Thoracic aorta (tissue), 2 donors: ENCODE measurements around the gene PTPRR. TPM values are rescaled to one million over a fixed set of nuclear protein-coding genes. Genes with fewer than 3 reads are reported as not detected.

Experiments used
- ATAC-seq: fragments of 150-250 bp; one replicate; pipeline ENCODE4 v1.8.0; 2017; ENCODE audit warnings: low read depth; ENCODE audit not compliant: insufficient number of reproducible peaks, low FRiP score
- DNase-seq: peaks from one replicate; pipeline ENCODE4 v3.0.0-alpha.2; 2020; ENCODE audit warnings: low spot score
- H3K27ac ChIP-seq, 2 donors: fragments of 200-600 bp; sonication (generic); 1 replicate in 1 of 2; 2 replicates in 1 of 2; pipeline ENCODE4 v1.5.1; 2016; ENCODE audit warnings: mild to moderate bottlenecking in 2 of 2, moderate library complexity in 2 of 2
- H3K27me3 ChIP-seq: fragments of 200-600 bp; sonication (generic); replicated peaks from 2 replicates; pipeline ENCODE4 v1.6.0; 2016; ENCODE audit warnings: mild to moderate bottlenecking; ENCODE audit not compliant: insufficient read depth
- H3K36me3 ChIP-seq: fragments of 200-600 bp; sonication (generic); one replicate; pipeline ENCODE4 v1.5.1; 2016
- H3K4me1 ChIP-seq, 2 donors: fragments of 200-600 bp; sonication (generic); 1 replicate in 1 of 2; 2 replicates in 1 of 2; pipeline versions ENCODE4 v1.5.1 to v1.6.0; 2016; ENCODE audit warnings: low read depth in 2 of 2, mild to moderate bottlenecking in 1 of 2; ENCODE audit not compliant: control insufficient read depth in 1 of 2
- H3K4me3 ChIP-seq: fragments of 200-600 bp; sonication (generic); 2 replicates; pipeline ENCODE4 v1.5.1; 2016; ENCODE audit warnings: mild to moderate bottlenecking
- H3K9me3 ChIP-seq: fragments of 200-600 bp; sonication (generic); 2 replicates; pipeline ENCODE4 v1.5.1; 2016
- CTCF ChIP-seq: fragments of 200-600 bp; sonication (generic); IDR thresholded peaks from one replicate; pipeline ENCODE4 v1.5.1; 2019; ENCODE audit warnings: antibody characterized with exemption
- total RNA-seq, 2 donors: library from RNA; depleted of rRNA; stranded (reverse); fragments of >200 nt; gene quantifications; one replicate each; pipeline versions ENCODE4 v1.1.0 to v1.2.3, GENCODE V29; 2016

PTPRR gene
- total RNA-seq, 2 donors from 2014 or later = 0.27 to 0.35 TPM

- Histone ChIP-seq H3K27me3 (no peaks in the 10 kb centered on the region), H3K27ac (no peak overlapping the region)
- ATAC-seq = no peak
Measured at GRCh38 chr12:70730675-70731180, 189.8 kb downstream of the PTPRR start.

GRCh38 chr12:70724444-70724843 lies 196.1 kb downstream of the PTPRR start:
- Histone ChIP-seq H3K9me3 (no peaks in the 10 kb centered on the region), H3K4me3 (no peak overlapping the region), H3K27me3 (no peaks in the 10 kb centered on the region), H3K4me1 (peaks cover 0 to 3% of the 10 kb centered on the region in 2 donors), H3K27ac (no peak overlapping the region), H3K36me3 (no peaks in the 10 kb centered on the region)
- ATAC-seq = no peak
- DNase-seq = no peak
- no peak for TF ChIP-seq CTCF

More at GRCh38 chr12:70730675-70731180, 189.8 kb downstream of the PTPRR start:
- H3K4me1 ChIP-seq = no peaks in the 10 kb centered on the region
- TF ChIP-seq CTCF = no peak
- no peak overlapping the region for H3K4me3 ChIP-seq
- DNase-seq = no peak
- H3K9me3 ChIP-seq = no peaks in the 10 kb centered on the region
- H3K36me3 ChIP-seq = no peaks in the 10 kb centered on the region

GRCh38 chr12:70722584-70723343 lies 197.8 kb downstream of the PTPRR start:
- Histone ChIP-seq H3K4me3 (no peak overlapping the region), H3K4me1 (peaks cover 0 to 3% of the 10 kb centered on the region in 2 donors), H3K27ac (no peak overlapping the region), H3K36me3 (no peaks in the 10 kb centered on the region), H3K9me3 (no peaks in the 10 kb centered on the region), H3K27me3 (no peaks in the 10 kb centered on the region)
- TF ChIP-seq CTCF = no peak
- no peak for DNase-seq
- no peak for ATAC-seq

- ATAC-seq = no peak
- H3K27ac ChIP-seq = no peak overlapping the region
Measured at GRCh38 chr12:70721656-70722357, 198.7 kb downstream of the PTPRR start.

More at GRCh38 chr12:70721656-70722357, 198.7 kb downstream of the PTPRR start:
- no peak for DNase-seq
- Histone ChIP-seq H3K9me3 (no peaks in the 10 kb centered on the region), H3K36me3 (no peaks in the 10 kb centered on the region), H3K4me1 (peaks cover 0 to 3% of the 10 kb centered on the region in 2 donors), H3K4me3 (no peak overlapping the region), H3K27me3 (no peaks in the 10 kb centered on the region)
- no peak for TF ChIP-seq CTCF
